Hematopoietic multipotent progenitor cell treated with erythropoietin and hydrocortisone succinate and interleukin-3 and kit ligand, for 4 days (in vitro differentiated cells): ENCODE data around the gene OR13J1.
"Not testable (repeated sequence)": the region's sequence is repeated elsewhere in the genome, so short reads cannot be mapped to it uniquely, and the experiment has no call there.

Experiments
- DNase-seq: peaks from one replicate; pipeline ENCODE4 v3.0.0-alpha.2; 2015

Gene OR13J1

DNA sequence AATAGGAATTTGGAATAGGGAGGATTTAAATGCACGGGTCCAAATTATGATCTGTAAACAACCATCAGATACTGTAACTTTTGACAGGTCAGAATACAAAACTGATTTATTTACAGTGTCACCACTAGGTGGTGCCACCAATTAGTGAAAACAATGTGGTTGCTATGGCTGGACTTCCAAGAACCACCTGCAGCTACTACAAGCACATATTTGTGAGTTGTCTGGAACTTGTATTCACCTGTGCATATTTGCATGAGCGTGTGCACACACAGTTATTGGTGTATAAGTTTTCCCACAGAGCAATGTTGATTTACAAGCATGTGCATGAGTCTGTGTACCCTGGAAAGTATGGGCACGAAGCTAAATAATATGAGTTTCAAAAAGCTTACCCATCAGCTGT lies 32.8 kb upstream of the OR13J1 start:
- DNase-seq = peak; percentile 74

DNA sequence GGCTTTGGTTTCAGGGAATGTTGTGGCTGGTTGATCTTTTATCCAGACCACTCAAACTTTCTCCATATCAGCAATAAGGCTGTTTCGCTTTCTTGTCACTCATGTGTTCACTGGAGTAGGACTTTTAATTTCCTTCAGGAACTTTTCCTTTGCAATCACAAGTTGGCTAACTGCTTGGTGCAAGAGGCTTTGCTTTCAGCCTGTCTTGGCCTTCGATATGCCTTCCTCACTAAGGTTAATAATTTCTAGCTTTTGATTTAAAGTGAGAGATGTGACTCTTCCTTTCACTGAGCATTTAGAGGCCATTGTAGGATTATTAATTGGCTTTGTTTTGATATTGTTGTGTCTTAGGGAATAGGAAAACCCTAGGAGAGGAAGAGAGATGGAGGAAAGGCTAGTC lies 28.8 kb upstream of the OR13J1 start:
- no peak for DNase-seq

DNA sequence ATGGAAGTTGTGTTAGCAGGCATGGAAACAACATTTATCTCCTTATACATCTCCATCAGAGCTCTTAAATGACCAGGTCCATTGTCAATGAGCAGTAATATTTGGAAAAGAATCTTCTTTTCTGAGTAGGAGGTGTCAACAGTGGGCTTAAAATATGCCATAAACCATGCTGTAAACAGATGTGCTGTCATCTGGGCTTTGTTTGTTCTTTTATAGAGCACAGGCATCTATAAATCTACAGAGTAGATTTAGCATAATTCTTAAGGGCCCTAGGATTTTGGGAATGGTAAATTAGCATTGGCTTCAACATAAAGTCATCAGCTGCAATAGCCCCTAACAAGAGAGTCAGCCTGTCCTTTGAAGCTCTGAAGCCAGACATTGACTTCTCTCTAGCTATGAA lies 28.1 kb upstream of the OR13J1 start:
- DNase-seq = no peak

DNA sequence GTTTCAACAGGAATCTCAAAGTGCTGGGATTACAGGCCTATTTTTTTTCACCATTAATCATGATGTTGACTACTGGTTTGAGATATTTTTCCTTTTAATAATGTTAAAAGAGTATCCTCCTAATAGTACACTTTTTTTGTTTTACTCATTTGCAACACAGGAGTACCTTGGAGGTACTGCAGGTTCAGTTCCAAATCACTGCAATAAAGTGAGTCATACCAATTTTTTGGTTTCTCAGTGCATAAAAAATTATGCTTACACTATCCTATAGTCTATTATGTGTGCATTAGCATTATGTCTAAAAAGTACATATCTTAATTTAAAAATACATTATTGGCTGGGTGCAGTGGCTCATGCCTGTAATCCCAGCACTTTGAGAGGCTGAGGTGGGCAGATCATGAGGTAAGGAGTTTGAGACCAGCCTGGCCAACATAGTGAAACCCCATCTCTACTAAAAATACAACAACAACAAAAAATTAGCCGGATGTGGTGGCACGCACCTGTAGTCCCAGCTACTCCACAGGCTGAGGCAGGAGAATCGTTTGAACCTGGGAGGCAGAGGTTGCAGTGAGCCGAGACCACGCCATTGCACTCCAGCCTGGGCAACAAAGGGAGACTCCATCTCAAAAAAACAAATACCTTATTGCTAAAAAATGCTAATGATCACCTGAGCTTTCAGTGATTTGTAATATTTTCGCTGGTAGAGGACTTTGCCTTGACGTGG lies 27.3 kb upstream of the OR13J1 start:
- DNase-seq = not testable (repeated sequence)

DNA sequence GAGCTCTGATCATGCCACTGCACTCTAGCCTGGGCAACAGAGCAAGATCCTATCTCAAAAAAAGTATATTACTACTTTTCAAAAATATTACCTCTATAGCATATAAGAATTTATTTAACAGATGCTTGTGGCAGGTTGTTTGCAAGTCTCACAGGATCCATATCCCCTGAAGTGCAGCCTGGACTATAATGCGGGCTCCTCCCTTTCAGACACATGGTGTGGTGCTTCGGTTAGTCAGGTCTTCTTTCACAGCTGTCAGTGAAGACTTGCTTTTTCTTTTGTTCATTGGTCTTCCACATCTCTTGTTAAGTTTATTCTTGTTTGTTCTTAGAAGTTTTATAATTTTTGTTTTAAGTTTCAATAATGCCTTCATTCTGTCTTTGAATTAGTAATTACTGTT lies 26.4 kb upstream of the OR13J1 start:
- DNase-seq = no peak

DNA sequence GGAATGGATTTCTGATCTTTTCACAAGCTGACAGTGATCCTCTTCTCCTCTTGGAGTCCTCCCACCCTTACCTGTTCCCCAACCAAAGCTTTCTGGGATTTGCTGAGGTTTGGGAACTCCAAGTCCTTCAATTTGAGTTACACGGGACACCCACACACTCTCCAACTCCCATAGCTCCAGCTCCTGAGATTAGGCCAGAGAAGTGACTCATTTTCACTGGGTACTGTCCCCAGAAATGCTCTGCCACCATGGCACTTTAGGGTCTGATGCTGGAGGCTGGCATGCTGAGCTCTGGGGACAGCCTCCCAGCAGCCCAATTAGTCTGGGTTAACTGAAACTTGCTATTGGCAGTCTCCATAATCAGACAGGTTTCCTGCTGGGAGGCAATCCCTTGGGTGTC lies 21.9 kb upstream of the OR13J1 start:
- DNase-seq = no peak

DNA sequence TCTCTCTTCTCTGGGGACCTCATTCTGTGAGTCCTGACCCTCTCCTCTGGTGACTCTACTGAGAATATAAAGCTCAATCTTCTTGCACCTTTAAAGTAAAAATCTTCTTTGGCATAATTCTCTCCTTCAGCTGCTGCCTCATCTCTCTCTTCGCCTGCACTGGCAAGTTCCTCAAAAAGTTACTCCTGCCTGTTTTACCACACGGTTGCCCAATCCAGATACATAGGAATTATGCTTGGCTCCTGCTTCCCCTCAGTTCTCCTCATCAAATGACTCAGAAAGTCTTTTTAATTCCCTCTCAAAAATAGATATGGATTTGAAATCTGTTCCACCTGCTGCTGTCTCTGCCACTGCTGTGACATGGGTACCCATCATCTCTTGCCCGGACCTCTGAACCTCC lies 21.4 kb upstream of the OR13J1 start:
- peak; percentile 22 for DNase-seq

DNA sequence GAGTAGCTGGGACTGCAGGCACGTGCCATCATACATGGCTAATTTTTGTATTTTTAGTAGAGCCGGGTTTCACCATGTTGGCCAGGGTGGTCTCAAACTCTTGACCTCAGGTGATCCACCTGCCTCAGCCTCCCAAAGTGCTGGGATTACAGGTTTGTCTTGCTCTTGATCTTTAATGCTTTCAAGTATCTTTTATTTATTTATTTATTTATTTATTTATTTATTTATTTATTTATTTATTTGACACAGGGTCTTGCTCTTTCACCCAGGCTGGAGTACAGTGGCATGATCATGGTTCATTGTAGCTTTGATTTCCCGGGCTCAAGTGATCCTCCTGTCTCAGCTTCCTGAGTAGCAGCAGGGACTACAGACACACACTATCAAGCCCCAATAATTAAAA lies 14.7 kb upstream of the OR13J1 start:
- DNase-seq = not testable (repeated sequence)

DNA sequence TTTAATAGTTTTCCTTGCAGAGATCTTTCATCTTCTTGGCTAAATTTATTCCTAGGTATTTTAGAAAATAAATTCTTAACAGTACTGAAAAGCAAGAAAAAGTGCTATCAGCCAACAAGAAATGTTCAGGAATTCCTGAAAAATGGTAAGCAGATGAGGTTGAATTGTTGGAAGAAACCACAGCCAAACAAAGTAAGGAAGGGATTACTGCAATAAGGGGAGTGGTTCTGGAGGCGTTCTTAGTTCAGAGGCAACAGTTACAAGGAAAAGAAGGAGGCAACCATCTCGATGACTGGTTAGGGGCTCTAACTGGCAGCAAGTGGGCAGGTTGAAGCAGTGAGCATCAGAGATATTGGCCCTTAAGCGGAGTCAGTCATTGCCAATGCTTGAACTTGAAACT lies 12.8 kb upstream of the OR13J1 start:
- DNase-seq = no peak

DNA sequence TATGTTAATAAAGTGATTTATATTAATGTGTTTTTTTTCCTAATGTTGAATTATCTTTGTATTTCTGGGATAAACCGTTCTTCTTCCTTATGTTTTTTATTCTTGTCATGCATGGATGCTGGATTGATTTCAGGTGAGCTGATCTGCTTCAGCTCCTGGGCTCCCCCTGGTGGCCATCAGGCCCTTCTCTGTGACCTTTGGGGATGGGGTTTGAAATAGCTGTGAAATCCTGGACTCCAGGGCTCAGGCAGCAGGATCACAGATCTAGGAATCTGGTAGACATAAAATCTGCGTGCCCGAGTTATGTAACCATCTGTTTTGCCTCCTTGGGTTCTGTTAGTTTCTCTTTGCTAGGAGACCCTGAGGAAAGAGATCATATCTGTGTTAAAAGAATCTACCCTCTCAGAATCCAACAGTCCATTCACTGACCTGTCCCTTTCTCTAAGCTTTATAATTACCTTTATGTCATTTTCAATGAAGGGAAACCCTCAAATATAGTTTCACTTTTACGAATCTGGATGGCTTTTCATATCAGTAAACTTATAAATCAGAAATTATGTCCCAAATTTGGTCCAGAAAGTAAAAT lies 12.2 kb upstream of the OR13J1 start:
- DNase-seq = peak; percentile 77

DNA sequence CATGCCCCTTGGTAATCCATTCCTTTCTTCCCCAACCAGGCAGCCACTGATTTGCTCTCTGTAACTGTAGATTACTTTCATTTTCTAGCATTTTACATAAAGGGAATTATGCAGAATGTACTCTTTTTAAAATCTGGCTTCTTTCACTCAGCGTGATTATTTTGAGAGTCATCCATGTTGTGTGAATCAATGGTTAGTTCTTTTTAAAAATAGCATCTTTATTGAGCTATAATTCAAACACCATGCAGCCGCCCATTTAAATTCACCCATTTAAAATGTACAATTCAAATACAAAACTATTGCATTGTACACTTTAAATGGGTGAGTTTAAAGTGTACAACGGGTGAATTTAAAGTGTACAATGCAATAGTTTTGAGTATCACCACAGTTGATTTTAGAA lies 2.3 kb upstream of the OR13J1 start:
- DNase-seq = no peak

DNA sequence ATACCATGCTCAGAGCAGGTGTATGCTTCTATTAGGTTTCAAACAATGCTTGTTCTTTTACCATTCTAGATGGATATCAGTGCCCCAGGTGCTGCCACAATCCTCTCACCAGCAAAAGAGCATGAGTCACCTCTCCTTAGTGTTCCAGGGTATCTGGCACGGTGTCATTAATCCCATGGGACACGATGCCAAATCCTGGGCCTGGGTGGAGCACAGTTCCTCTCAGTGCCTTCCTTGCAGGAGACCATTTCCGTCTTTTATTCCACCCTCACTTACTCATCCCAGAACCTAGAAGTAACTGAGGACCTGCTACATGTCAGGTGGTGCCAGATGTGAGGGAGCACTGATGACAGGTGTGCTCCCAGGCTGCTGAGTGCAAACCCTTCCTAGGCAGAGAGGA lies 1.3 kb upstream of the OR13J1 start:
- DNase-seq = no peak

DNA sequence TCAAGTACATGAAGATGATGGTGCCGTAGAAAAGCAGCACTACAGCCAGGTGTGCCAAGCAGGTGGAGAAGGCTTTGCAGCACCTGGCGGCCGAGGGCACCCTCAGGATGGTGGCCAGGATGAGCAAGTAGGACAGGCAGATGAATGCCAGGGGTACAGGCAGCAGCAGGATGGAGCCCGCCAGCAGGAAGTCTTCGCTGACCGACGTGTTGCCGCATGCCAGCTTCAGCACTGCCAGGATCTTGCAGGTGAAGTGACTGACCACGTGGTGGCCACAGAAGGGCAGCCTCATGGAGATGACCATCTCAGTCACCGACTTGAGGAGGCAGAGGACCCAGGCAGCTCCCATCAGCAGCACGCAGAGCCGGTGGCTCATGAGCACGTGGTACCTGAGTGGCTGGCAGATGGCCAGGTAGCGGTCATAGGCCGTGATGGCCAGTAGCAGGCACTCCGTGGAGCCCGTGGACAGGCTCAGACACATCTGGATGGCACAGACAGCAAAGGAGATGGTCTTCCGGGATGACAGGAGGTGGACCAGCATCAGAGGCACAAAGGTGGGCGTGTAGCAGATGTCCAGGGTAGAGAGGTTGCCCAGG lies 482 bp downstream of the OR13J1 start:
- no peak for DNase-seq

DNA sequence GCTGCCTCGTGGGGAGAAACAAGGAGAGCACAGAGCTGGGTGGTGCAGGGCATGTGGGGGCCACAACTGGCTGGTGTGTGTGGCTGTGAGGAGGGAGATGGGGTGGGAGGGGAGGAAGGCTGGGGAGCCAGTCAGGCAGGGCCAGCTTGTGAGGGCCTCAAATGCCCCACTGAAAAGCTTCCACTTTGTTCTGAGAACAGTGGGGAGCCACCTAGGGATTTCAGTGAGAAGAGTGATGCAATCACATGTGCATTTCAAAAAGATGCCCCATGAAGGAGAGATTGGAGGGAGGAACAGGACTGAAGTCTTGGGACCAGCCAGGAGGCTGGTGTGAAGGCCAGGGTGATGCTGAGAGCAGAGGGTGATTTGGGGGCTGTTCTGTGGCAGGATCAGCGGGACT lies 1.3 kb downstream of the OR13J1 start:
- DNase-seq = no peak

DNA sequence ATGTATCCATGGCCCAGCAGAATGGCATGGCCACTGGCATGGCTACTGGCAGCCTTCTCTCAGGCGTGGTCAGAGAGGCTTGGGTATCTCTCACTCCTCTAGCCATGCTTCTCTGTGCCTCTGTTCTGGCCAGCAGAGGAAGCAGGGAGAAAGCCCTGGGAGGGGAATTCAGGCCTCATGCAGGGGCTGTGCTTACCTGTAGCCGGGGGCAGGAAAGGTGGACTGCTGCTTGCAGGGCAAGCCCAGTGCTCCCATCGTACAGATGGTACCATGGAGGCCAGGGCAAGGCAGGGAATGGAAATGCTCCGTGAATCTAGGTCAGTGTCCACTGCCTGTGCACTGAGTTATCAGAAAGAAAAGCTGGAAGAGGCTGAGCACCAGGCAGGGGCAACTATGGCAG lies 2.7 kb downstream of the OR13J1 start:
- no peak for DNase-seq

DNA sequence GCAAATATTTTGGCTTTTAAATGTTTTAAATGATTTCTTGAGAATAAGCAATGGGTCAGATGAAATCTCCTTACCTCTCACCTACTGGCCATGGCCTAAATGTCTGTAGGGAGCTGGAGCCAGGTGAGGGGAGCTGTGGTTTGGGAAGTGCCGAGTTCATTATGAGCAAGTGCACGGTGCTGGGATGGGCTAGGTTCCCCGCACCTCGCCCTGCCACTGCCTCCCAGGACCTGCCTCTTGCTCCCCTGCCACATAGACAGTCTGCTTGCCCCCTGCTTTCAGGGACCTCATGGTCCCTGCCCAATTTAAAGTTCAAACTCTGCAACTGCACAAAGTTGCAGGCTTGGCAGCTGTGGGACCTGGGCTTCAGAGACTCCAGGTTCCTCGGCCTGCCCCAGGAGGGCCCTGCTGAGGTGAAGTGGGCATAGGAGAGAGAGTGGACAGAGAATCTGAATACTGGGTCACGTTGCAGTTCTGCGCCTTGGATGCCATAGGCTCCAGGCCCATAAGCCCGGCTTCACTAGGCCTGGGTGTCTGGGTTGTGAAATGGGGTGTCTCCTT lies 5.4 kb downstream of the OR13J1 start:
- DNase-seq = no peak

DNA sequence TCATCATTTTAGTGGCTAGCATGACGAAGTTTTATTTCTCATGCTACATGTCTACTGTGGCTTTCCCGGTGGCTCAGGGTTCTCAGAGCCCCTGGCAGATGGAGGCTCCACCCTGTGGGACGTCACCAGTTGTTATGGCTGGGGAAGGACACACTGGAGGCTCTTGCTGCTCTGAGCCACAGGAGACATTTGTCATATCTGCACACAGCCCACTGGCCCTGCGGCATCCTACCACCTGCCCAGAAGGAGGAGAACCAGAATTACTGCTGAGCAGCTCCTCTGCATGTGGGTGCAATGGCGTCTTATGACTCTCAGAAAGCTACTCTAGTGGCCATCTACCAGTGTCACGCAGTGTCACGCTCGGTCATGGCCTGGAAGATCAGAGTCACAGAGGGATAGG lies 6.6 kb downstream of the OR13J1 start:
- no peak for DNase-seq

DNA sequence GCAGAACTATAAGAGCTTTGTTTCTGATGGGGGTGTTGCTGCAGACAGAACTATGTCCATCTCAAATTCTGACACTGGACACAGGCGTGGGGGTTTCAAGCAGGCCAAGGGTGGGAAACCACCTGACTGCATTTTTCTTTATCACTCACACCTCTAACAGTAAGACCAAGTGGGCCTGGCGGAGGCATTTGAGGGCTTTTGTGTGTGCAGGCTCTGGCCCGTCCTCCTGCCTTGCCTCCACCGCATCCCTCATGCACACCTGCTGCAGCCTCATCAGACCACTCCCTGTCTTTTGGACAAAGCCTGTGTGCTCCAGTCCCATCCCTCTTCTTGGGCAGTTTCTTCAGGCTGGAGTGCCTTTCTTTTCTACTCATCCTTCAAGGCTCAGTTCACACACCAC lies 7.9 kb downstream of the OR13J1 start:
- no peak for DNase-seq

DNA sequence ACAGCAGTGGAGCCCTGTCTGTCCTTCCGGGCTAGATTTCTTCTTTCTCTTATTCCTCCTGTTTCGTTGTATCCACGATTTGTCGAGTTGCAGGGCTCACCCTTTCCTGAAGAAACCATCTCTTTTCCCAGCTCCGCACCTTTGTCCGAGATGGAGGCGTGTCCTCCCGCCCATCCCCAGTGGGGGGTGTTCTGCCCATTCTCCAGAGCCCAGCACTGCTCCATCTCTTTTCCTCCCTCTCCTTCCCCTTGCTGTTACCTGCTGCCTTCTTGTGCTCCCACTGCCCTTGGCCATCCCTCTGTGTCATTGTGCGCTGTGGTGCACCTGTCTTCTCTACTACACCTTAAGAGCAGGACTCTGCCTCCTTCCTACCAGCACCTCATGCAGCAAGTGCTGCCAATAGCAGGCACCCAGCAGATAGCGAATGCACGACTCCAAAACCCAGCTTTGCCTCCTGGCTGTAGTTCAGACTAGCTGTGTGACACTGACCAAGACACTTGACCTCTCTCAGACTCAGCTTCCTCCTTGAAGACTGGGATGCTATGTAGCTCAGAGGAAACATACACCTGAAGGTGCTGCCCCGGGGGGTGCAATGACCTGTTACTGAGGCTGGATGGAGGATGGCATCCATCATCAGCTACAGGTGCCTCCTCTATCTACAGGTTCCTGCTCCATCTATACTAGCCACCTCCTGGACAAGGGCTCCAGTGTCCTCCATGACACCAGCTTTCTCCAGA lies 8.9 kb downstream of the OR13J1 start:
- DNase-seq = no peak

DNA sequence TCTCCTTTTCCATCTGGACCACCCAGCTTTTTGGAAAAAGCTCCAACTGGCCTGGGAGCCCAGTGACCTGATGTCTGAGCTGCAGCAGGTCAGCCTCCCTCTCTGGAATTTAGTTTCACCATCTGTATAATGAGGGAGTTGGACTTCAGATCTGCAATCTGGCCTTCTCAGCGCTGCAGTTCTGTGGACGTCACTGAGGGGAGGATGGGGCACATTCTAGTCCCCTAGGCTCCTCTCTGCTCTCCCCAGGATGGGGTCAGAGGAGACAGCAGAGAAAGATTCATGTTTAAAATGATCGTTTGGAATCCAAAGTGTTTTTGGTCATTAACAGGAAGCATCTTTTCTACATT lies 10.2 kb downstream of the OR13J1 start:
- no peak for DNase-seq

DNA sequence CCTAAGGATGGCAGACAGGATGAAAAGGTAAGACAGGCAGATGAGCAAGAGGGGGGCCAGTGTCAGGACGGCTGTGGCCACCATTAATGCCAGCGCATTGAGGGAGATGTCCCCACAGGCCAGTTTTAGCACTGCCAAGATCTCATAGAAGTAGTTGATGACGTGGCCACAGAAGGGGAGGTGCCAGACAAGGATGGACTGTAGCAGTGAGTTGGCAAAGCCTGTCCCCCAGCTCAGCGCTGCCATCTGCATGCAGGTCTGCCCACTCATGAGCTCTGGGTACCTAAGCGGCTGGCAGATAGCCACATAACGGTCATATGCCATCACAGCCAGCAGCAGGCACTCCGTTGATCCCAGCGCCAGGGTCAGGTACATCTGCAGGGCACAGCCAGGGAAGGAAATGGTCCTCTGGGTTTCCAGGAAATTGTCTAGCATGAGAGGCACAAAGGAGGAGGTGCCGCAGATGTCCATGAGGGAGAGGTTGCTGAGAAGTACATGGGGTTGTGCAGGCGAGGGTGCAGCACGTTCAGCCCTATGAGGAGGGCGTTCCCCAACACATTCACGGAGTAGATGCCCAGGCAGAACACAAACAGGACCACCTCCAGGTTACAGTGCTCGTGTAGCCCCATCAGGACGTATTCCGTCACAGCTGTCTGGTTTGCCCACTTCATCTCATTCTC lies 10.8 kb downstream of the OR13J1 start:
- DNase-seq = peak; percentile 72

DNA sequence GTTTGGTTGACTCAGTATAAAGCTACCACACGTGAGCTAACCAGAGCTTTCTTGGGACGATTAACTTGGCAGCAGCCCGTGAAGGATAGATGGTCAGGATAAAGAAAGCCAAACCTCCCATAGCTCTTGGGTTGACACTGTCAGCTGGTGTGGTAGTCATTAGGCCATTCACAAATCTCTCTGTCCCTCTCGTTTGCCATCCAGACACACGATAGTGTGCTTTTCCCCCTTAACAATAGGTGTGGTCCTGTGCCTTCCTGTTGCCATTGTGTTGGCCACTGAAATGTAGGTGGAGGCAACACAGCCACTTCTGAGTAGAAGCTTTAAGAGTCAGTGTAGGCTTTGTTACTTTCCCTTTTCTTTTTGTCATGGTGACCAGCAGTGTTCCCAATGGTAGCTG lies 11.7 kb downstream of the OR13J1 start:
- no peak for DNase-seq

DNA sequence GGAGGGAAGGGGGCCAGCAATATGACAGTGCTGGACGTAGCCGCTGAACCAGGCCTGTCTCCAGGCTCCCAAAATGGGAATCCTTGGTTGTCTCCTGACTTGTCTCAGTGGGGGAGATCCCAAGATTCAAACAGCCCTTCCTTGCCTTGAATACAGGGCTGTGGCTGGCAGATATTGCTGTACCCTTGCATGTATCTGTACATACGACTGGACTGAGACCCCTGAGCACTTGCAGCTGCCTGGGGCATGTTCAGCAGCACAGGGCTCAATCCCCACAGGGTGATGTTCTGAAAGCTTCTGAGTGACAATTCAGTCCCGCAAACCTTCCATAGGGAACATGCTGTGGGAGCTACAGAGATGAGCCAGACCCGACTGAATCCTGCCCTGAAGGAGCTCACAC lies 13.3 kb downstream of the OR13J1 start:
- DNase-seq = no peak
